GM10248 (cell line): ENCODE results near the gene COL4A5.

Source experiments
- CTCF ChIA-PET: fragments of 300-600 bp; sonication (Branson Sonifier 250); formaldehyde crosslinking; extraction: SDS; loops from one replicate; lab custom pipeline; 2021; ENCODE audit warnings: antibody characterized with exemption; lab: Yijun Ruan, JAX
- POLR2A ChIA-PET: fragments of 350-650 bp; sonication (Branson Sonifier 250); formaldehyde crosslinking; extraction: SDS; loops from one replicate; lab custom pipeline; 2020; ENCODE audit warnings: antibody characterized with exemption; lab: Yijun Ruan, JAX
- DNase-seq: peaks from one replicate; pipeline ENCODE4 v3.0.0; 2012; ENCODE audit errors: extremely low spot score
- TF ChIP-seq, protein P1 (sequence below): IDR thresholded peaks from 2 replicates; pipeline ENCODE4 v1.5.1; 2012; ENCODE audit warnings: mild to moderate bottlenecking, low read depth; ENCODE audit errors: extremely low read depth, missing control alignments, control extremely low read depth

Gene COL4A5

GRCh38 chrX:108732630-108733321 lies 293.1 kb downstream of the COL4A5 start:
- TF ChIP-seq, protein P1, sequence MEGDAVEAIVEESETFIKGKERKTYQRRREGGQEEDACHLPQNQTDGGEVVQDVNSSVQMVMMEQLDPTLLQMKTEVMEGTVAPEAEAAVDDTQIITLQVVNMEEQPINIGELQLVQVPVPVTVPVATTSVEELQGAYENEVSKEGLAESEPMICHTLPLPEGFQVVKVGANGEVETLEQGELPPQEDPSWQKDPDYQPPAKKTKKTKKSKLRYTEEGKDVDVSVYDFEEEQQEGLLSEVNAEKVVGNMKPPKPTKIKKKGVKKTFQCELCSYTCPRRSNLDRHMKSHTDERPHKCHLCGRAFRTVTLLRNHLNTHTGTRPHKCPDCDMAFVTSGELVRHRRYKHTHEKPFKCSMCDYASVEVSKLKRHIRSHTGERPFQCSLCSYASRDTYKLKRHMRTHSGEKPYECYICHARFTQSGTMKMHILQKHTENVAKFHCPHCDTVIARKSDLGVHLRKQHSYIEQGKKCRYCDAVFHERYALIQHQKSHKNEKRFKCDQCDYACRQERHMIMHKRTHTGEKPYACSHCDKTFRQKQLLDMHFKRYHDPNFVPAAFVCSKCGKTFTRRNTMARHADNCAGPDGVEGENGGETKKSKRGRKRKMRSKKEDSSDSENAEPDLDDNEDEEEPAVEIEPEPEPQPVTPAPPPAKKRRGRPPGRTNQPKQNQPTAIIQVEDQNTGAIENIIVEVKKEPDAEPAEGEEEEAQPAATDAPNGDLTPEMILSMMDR, result no peak
- ChIA-PET POLR2A (no interaction called here), CTCF (no interaction called here)
- peak; percentile 7 for DNase-seq

DNA sequence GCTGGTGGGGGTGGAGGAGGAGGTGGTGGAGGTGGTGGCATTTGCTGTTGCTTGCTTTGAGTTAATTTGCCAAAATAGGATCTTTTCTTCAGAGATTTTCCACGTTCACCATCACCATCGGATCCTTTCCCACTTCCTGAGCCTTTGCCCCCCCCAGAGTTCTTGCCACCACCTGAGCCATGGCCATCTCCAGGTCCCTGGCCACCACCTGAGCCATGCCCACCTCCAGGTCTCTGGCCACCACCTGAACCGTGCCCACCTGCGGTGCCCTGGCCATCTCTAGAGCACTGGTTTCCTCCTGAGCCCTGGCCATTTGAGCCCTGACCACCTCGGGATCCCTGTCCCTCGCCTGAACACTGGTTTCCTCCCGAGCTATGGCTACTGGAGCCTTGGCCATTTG lies 294.8 kb downstream of the COL4A5 start:
- TF ChIP-seq, protein P1, result no peak
- POLR2A ChIA-PET, result no interaction called here
- DNase-seq, result peak; percentile 3
- CTCF ChIA-PET, result no interaction called here

DNA sequence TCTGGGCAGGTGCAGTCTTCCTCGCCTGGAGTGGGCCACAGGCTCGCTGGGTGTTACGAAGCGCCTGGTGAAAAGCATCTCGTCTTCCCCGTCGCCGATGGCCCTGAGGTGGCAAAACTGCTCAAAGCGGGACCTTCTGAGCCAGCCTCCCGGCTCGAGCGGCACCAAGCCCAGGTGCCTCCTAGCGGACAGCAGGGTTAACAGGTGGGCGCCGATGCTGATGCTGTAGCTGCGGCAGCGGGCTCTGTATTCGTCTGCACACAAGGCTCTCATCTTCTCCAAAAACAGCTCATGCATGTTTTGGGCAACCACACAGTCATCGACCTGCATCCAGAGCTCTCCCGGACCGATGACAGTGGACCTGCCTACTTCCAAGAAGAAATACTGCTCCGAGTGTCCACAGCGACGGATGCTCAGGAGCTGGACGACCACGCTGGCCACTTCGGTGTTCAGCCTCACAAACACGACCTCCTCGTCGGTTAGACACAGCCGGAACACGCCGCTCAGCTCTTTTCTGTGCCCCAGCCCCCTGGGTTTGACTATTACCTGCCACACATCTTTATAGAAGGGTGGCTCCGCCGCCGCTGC lies 295.5 kb downstream of the COL4A5 start:
- peak; percentile 14 for DNase-seq
- ChIA-PET CTCF (no interaction called here), POLR2A (no interaction called here)
- TF ChIP-seq, protein P1, result no peak

GRCh38 chrX:108735679-108736508 lies 296.3 kb downstream of the COL4A5 start:
- peak; percentile 8 for DNase-seq
- ChIA-PET CTCF (no interaction called here), POLR2A (no interaction called here)
- TF ChIP-seq, protein P1, result no peak

GRCh38 chrX:108736509-108737479 lies 297.2 kb downstream of the COL4A5 start, which contains the start of gene IRS4:
TSS of gene IRS4 (minus strand) at chrX:108736563.
- peak; percentile 10 for DNase-seq
- TF ChIP-seq, protein P1, result no peak
- CTCF ChIA-PET, result no interaction called here
- POLR2A ChIA-PET, result no interaction called here
